Measurements from ENCODE around the gene RPTOR.
A peak's percentile ranks its signal among the peaks of the same experiment; 100 is the strongest.

Gene RPTOR

DNA sequence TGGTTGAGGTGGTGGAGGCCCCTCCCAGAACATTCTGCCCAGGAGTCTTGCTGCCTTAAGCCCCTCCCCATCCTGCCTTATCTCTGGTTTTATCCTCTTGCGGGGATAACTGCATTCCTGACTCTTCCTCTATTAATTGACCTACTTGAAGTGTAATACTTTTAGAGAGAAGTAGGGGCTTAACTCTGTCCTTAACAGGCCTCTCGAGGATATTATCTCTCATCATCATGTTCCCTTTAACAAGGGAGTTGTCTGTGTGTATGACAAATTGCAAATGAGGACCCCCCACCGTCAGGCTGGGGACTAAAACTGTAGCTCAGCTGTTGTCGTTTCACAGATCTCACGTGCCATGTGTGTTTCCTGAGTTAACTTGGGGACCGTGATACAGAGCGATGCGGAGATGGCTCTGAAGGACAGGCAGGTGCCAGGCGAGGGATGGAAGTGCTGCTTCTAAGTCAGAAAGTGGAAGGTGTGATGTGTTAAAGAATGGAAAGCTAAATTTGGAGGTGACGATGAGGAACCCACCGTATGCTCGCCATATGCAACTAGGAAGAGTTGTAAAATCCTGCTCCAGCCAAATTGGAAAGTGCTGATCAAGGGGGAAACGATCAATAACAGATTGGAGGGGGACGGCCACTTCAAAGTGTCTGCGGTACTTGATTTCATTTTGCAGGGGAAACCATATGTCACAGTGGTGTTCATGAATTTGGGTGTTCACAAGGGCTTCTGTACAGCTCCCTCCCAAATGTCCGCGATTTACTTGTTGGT is 106.3 kb downstream of the RPTOR start:
- peak overlapping the region; percentile 31 for H3K27ac Mint-ChIP-seq
- no peak overlapping the region for H3K4me3 Mint-ChIP-seq
- peaks cover 17 to 35% of the 10 kb centered on the region in 2 donors for H3K36me3 Mint-ChIP-seq
- H3K27me3 Mint-ChIP-seq, result no peaks in the 10 kb centered on the region
- H3K4me1 Mint-ChIP-seq, result peaks cover 37 to 63% of the 10 kb centered on the region in 2 donors
- no peak for DNase-seq
- H3K9me3 Mint-ChIP-seq, result peaks cover 0 to 5% of the 10 kb centered on the region in 2 donors
- no peak for ATAC-seq (replicated peaks)

DNA sequence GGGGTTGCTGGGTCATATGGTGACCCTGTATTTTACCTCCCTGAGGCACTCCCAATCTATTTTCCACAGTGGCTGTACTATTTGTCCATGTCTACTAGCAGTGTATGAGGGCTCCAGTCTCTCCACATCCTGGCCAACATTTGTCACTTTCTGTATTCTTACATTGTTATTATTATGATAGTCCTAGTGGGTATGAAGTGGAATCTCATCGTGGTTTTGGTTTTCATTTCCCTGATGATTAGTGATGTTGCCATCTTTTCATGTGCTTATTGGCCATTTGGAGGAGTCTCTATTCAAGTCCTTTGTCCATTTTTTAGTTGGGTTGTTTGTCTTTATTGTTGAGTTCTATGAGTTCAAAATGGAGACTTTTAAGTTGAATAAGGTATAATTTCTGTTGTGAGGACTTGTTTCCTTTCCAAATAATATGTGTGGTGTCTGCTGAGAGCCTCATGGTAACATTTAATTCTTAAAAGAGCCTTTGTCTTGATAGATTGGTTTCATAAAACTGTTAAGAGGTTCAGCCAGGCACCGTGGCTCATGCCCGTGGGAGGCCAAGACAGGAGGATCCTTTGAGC is 108.2 kb downstream of the RPTOR start:
- Mint-ChIP-seq H3K27ac (no peak overlapping the region), H3K9me3 (peaks cover 2 to 12% of the 10 kb centered on the region in 2 donors), H3K4me3 (no peak overlapping the region), H3K36me3 (peaks cover 23 to 46% of the 10 kb centered on the region in 2 donors), H3K27me3 (no peaks in the 10 kb centered on the region), H3K4me1 (peaks cover 38 to 67% of the 10 kb centered on the region in 2 donors)
- DNase-seq, result no peak
- ATAC-seq (replicated peaks), result no peak

DNA sequence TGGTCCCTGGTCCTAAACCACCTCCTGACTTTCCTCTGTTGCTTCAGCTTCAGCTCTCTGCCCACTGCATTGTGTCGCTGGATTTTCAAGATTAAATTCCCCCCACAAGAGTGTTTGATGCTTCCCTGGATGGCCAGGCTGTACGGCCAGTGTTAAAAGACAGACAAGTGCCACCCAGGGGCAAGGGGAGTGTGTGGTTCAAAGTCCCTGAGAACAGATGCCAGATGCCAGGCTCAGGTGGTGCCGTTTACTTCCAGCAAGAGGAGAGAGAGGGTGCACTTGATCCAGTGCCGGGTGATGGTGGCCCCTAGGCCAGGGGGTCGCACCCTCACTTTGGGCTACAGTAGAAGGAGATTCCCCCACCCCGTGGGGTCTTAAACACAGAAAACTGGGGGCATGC is 109.2 kb downstream of the RPTOR start:
- Mint-ChIP-seq H3K27ac (peak overlapping the region; percentile 57), H3K9me3 (peaks cover 9 to 14% of the 10 kb centered on the region in 2 donors), H3K4me3 (no peak overlapping the region), H3K27me3 (no peaks in the 10 kb centered on the region), H3K4me1 (peaks cover 40 to 67% of the 10 kb centered on the region in 2 donors), H3K36me3 (peaks cover 32 to 56% of the 10 kb centered on the region in 2 donors)
- DNase-seq, result no peak
- no peak for ATAC-seq (replicated peaks)

DNA sequence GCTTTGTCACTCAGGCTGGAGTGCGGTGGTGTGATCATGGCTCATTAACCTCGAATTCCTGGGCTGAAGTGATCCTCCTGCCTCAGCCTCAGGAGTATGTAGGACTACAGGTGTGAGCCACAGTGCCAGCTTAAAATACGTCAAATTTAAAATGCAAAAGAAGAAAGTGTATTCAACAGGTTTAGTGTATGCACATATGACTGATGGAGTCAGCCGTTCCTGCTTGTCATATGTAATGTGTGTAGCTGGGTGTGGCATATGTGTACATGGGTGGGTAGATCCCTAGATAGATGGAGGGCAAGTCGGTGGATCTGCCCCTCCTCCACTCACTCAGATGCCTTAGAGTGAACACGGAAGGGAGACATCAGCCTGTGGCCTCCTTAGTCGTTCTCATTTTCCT is 111.0 kb downstream of the RPTOR start:
- ATAC-seq (replicated peaks) (no peak), DNase-seq (no peak)
- peaks cover 33 to 53% of the 10 kb centered on the region in 2 donors for H3K36me3 Mint-ChIP-seq
- H3K4me3 Mint-ChIP-seq, result no peak overlapping the region
- no peaks in the 10 kb centered on the region for H3K27me3 Mint-ChIP-seq
- H3K9me3 Mint-ChIP-seq, result peaks cover 9 to 14% of the 10 kb centered on the region in 2 donors
- peaks cover 31 to 54% of the 10 kb centered on the region in 2 donors for H3K4me1 Mint-ChIP-seq
- no peak overlapping the region for H3K27ac Mint-ChIP-seq

DNA sequence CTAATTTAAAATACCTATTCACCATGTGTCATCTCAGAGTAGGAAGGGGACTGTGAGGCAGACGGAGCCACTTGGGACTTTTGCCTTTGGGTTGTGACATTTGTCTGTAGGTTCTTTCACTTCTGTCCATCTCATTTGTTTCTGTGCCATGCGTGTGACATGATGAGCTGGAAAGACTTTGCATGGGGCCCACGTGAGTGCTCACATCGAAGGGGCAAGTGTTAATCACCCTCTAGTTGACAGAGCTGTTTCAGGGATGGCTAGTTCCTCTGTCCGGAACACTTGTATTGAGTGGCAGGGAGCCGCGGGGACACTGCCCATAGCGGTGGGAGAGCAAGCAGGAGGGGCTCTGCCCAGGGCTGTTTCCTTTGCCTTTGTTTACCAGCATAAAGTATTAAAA is 112.0 kb downstream of the RPTOR start:
- peak; percentile 39 for DNase-seq
- peaks cover 28 to 51% of the 10 kb centered on the region in 2 donors for H3K36me3 Mint-ChIP-seq
- no peaks in the 10 kb centered on the region for H3K27me3 Mint-ChIP-seq
- peak; percentile 94 to 96 for ATAC-seq (replicated peaks)
- peaks cover 9 to 14% of the 10 kb centered on the region in 2 donors for H3K9me3 Mint-ChIP-seq
- H3K4me3 Mint-ChIP-seq, result peak overlapping the region; percentile 48 to 55
- peak overlapping the region; percentile 89 for H3K27ac Mint-ChIP-seq
- peaks cover 31 to 54% of the 10 kb centered on the region in 2 donors for H3K4me1 Mint-ChIP-seq

DNA sequence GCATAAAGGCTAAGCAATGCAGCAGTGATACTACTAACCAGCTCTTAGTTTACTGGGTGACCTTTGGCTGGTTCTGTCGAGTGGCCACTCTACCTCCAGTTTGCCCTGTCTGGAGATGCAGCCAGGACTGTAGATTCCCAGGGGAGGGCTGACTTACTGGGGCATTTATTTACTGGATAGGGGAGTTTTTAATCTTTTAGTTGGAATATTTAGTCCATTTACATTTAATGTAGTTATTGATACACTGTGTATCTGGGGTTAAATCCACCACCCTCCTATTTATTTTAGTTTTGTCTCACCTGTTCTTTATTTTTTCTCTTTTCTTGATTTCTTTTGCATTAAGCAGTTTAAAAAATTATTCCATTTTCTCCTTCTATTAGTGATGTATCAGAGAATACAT is 112.9 kb downstream of the RPTOR start:
- Mint-ChIP-seq H3K4me1 (peaks cover 34 to 56% of the 10 kb centered on the region in 2 donors), H3K36me3 (peaks cover 32 to 51% of the 10 kb centered on the region in 2 donors), H3K27me3 (no peaks in the 10 kb centered on the region), H3K27ac (peak overlapping the region; percentile 32), H3K4me3 (no peak overlapping the region), H3K9me3 (peaks cover 9 to 14% of the 10 kb centered on the region in 2 donors)
- no peak for DNase-seq
- ATAC-seq (replicated peaks), result no peak

DNA sequence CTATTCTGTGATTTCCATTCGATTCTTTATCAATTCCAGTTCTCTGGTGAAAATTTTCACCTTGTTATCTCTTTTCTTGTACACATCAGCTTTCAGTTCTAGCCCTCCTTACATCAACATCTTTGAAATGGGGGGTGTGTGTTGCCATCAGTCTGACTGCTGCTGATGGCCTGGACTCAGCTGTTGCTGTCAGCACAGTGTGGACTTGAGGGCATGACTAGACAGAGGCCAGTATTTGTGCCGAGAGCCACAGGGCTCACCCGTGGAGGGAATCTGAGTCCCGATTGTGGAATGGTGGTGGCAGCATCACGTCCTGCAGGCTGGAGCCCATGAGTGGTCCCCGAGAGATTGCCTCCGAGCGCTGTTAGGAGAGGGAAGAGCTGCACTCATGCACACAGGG is 114.2 kb downstream of the RPTOR start:
- DNase-seq, result no peak

DNA sequence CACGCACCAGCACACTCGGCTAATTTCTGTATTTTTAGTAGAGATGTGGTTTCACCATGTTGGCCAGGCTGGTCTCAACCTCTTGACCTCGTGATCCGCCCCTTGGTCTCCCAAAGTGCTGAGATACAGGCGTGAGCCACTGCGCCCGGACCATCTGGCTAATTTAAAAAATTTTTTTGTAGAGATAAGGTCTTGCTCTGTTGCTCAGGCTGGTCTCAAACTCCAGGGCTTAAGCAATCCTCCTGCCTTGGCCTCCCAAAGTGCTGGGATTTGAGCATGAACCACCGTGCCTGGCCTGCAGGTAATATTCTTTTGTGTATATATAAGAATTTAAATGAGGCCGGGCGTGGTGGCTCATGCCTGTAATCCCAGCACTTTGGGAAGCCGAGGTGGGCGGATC is 115.0 kb downstream of the RPTOR start:
- peaks cover 9 to 10% of the 10 kb centered on the region in 2 donors for H3K9me3 Mint-ChIP-seq
- DNase-seq (no peak), ATAC-seq (replicated peaks) (no peak)
- H3K4me1 Mint-ChIP-seq, result peaks cover 39 to 62% of the 10 kb centered on the region in 2 donors
- no peak overlapping the region for H3K4me3 Mint-ChIP-seq
- H3K27ac Mint-ChIP-seq, result no peak overlapping the region
- H3K36me3 Mint-ChIP-seq, result peaks cover 24 to 38% of the 10 kb centered on the region in 2 donors
- H3K27me3 Mint-ChIP-seq, result no peaks in the 10 kb centered on the region

More for the DNA sequence above, 114.2 kb downstream of the RPTOR start:
- Mint-ChIP-seq H3K27me3 (no peaks in the 10 kb centered on the region), H3K27ac (no peak overlapping the region), H3K4me1 (peaks cover 35 to 60% of the 10 kb centered on the region in 2 donors), H3K36me3 (peaks cover 30 to 45% of the 10 kb centered on the region in 2 donors), H3K9me3 (peaks cover 9 to 13% of the 10 kb centered on the region in 2 donors), H3K4me3 (no peak overlapping the region)
- ATAC-seq (replicated peaks), result no peak

DNA sequence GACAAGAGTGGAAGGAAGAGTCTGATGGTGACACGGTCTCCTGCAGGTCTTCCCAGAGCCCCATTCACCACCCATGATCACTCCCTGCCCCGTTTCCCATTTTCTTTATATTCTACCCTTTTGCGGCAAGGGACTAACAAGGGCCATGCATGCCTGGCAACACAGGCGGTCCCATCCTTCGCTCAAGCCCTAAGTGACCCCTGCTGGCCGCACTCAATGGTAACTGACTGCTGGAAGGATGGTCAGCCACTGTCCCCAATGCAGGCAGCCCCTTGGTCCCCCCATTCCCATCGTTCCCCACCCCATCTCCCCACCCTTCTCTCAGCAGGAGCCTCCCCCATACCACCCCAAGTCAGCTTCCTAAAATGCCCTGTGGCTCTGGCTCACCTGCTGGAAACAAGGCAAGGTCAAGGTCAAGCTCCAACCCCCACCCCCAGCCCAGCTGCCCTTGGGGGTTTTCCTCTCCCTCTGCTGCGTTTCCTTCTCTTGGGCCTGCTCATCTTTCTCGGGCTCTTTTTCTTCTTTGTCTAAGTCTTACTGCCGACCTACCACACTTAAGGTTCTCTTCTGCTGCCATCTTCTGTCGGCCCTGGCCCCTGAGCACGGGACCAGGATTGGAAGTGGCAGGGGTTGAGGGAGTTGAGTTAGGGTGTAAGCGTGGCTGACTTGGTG is 116.0 kb downstream of the RPTOR start:
- ATAC-seq (replicated peaks), result no peak
- peaks cover 9 to 10% of the 10 kb centered on the region in 2 donors for H3K9me3 Mint-ChIP-seq
- DNase-seq, result no peak
- H3K4me3 Mint-ChIP-seq, result no peak overlapping the region
- H3K4me1 Mint-ChIP-seq, result peaks cover 42 to 68% of the 10 kb centered on the region in 2 donors
- H3K27me3 Mint-ChIP-seq, result no peaks in the 10 kb centered on the region
- peak overlapping the region; percentile 65 for H3K27ac Mint-ChIP-seq
- H3K36me3 Mint-ChIP-seq, result peaks cover 24 to 36% of the 10 kb centered on the region in 2 donors

DNA sequence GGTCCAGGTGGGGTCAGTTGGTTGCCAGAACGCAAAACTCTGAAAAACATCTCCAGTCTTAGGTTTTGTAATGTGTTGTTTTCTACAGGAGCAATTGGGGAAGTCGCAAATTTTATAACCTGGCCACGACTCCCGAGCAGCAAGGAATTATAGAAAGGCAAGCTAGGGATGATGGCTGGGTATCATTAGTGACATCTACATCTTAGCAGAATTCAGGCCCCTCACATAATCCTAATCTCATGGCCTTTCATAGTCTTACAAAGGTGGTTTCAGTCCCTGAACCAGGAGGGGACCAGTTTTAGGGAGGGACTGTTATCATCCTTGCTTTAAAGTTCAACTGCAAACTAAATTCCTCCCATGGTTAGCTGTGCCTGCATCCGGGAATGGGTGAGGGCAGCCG is 117.9 kb downstream of the RPTOR start:
- no peak overlapping the region for H3K27ac Mint-ChIP-seq
- peaks cover 43 to 66% of the 10 kb centered on the region in 2 donors for H3K4me1 Mint-ChIP-seq
- peaks cover 4 to 9% of the 10 kb centered on the region in 2 donors for H3K9me3 Mint-ChIP-seq

DNA sequence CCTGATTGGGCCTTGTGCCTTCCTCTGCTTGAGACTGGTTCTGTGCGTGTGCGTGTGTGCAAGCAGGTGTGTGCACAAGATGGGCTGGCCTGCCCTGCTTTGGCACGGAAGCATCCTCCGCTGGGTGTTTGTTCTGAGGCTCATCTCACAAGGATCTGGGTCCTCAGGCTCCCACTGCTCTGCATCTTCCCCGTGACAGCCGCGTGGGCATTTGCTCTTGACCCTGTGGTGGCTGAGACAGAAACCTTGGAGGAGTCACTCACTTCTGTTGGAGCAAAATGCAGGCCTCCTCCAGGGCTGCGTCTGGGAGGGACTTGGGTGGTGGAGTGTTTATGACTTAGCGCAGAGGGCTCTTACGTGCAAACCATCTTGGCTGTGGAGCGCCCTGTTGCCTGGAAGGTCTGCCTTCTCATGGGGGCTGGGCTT is 119.2 kb downstream of the RPTOR start:
- no peaks in the 10 kb centered on the region for H3K27me3 Mint-ChIP-seq
- ATAC-seq (replicated peaks), result no peak
- no peak overlapping the region for H3K4me3 Mint-ChIP-seq
- no peak for DNase-seq
- H3K4me1 Mint-ChIP-seq, result peaks cover 46 to 67% of the 10 kb centered on the region in 2 donors
- no peak overlapping the region for H3K27ac Mint-ChIP-seq
- H3K9me3 Mint-ChIP-seq, result peaks cover 0 to under 1% of the 10 kb centered on the region in 2 donors
- H3K36me3 Mint-ChIP-seq, result peaks cover 10 to 25% of the 10 kb centered on the region in 2 donors

More for the DNA sequence above, 117.9 kb downstream of the RPTOR start:
- no peak for ATAC-seq (replicated peaks)
- Mint-ChIP-seq H3K36me3 (peaks cover 21 to 37% of the 10 kb centered on the region in 2 donors), H3K4me3 (no peak overlapping the region), H3K27me3 (no peaks in the 10 kb centered on the region)
- DNase-seq, result no peak

DNA sequence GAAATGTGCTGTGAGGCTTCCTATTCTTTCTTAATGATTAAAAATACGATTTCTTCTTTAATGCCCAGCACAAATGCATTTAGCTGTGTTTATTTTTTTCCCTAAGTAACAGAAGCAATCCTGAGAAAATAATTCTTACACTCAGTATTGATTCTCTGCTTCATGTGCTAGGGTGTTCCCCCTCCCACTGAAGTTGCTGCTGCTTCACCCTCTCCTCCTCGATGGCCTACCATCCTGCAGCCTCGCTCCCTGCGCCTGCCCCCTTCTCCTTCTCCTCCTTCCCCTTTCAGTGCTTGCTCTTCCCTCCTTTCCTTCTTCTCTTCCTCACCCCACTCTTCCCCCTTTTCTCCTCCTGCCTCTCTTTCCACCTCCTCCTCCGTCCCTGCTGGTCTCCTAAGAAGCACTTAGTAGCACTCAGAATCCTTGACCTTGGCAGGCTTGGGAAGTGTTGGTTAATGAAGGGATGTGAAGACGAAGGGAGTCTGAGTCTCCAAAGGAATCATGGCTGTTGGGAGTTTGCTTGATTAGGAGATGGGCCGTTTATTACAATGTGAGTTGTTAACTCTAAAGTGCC is 119.7 kb downstream of the RPTOR start:
- Mint-ChIP-seq H3K36me3 (peaks cover 8 to 23% of the 10 kb centered on the region in 2 donors), H3K27ac (no peak overlapping the region), H3K9me3 (no peaks in the 10 kb centered on the region), H3K4me1 (peaks cover 43 to 70% of the 10 kb centered on the region in 2 donors), H3K27me3 (no peaks in the 10 kb centered on the region), H3K4me3 (peak overlapping the region in 1 of 2 donors; percentile 2)
- no peak for DNase-seq
- peak in 1 of 2 donors; percentile 27 for ATAC-seq (replicated peaks)

DNA sequence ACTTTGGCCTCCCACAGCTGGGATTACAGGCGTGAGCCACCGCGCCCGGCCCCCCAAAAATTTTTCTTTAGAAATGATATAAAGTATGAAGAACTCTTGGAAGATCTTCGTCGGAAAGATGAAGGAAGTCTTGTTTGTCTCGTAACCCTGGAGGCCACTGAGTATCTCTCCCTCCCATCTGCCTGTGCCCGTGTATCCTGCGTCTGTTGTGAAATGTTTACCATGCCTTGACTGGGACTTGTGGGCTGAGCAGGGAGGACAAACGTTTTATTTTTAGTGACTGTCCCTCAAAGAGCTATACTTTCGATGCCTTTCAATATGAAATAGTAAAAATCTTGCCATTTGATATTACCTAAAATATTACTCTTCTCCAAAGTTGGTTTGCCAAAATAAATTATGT is 121.2 kb downstream of the RPTOR start:
- ATAC-seq (replicated peaks) (no peak), DNase-seq (no peak)
- H3K4me1 Mint-ChIP-seq, result peaks cover 50 to 78% of the 10 kb centered on the region in 2 donors
- H3K4me3 Mint-ChIP-seq, result no peak overlapping the region
- peaks cover 16 to 31% of the 10 kb centered on the region in 2 donors for H3K36me3 Mint-ChIP-seq
- no peaks in the 10 kb centered on the region for H3K9me3 Mint-ChIP-seq
- H3K27ac Mint-ChIP-seq, result no peak overlapping the region
- no peaks in the 10 kb centered on the region for H3K27me3 Mint-ChIP-seq

DNA sequence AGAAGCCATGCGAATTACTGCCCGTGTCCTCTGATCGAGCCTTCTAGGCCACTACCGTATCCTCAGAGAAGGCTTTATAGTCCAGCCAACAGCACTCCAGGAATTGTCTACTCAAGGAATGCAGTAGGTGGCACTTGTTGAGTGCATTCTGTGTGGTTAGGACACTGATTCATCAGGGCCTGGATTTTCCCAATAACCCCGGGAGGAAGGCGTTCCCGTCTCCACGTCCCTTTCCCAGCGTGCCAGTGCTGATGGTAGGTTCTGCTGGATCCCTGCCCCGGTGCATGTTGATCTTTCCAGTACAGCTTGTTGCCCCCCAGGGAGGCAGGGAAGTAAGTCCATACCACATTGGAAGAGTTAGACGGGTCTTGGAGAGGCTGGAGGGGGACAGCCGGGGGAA is 122.2 kb downstream of the RPTOR start:
- H3K9me3 Mint-ChIP-seq, result no peaks in the 10 kb centered on the region
- ATAC-seq (replicated peaks), result no peak
- peaks cover 27 to 35% of the 10 kb centered on the region in 2 donors for H3K36me3 Mint-ChIP-seq
- no peak overlapping the region for H3K4me3 Mint-ChIP-seq
- peaks cover 51 to 81% of the 10 kb centered on the region in 2 donors for H3K4me1 Mint-ChIP-seq
- H3K27me3 Mint-ChIP-seq, result no peaks in the 10 kb centered on the region
- no peak for DNase-seq
- no peak overlapping the region for H3K27ac Mint-ChIP-seq

All from stimulated activated naive B cell treated with anti-CD40 and anti-IgM and Interleukin-4, amounts not matched to agents 10 μg/mL and 1 μg/mL and 100 μg/mL, for 72 hours (primary cell).